ENCODE results near the gene ZNF639.
A peak's percentile ranks its signal among the peaks of the same experiment; 100 is the strongest.
"Not testable (repeated sequence)": the region's sequence is repeated elsewhere in the genome, so short reads cannot be mapped to it uniquely, and the experiment has no call there.

Gene ZNF639

GRCh38 chr3:179322286-179323196, at the start of gene ZNF639:
Gene ZNF639 (plus strand): TSS chr3:179323031. CDS start chr3:179328294, 5,263 bp downstream.
- H3K27ac ChIP-seq (ENCODE audit: low read length) = peak within 1 kb of the TSS; percentile 48; the same call in 1 of the 2 replicates
- H3K9me3 ChIP-seq (replicated peaks; ENCODE audit: insufficient read depth, low read length) = no peaks in the 10 kb centered on the region
- H3K27me3 ChIP-seq (replicated peaks; ENCODE audit: insufficient read depth, low read length) = peaks cover 38% of the 10 kb centered on the region
- H3K4me2 ChIP-seq (ENCODE audit: low read depth, low read length) = peak within 1 kb of the TSS; percentile 97
- H3F3A ChIP-seq (ENCODE audit: insufficient read depth, low read length) = peaks cover 16% of the 10 kb centered on the region
- H4K20me1 ChIP-seq (ENCODE audit: insufficient read depth, low read length) = no peaks in the 10 kb centered on the region
- H3K79me2 ChIP-seq (ENCODE audit: low read length) = peaks cover 38% of the 10 kb centered on the region
- peak within 1 kb of the TSS; percentile 83 for H3K9ac ChIP-seq (ENCODE audit: low read length)
- peaks cover 24% of the 10 kb centered on the region for H3K4me1 ChIP-seq (ENCODE audit: low read length)
- TF ChIP-seq EZH2phosphoT487 (IDR thresholded peaks at IDR 0.05; ENCODE audit: low read length) (no peak), CTCF (IDR thresholded peaks at IDR 0.05; ENCODE audit: low read length) (peak; percentile 75), EZH2 (optimal IDR thresholded peaks at IDR 0.05; ENCODE audit: low read depth, low read length) (no peak)
- peak within 1 kb of the TSS; percentile 93 for H2AFZ ChIP-seq (ENCODE audit: low read length)
- DNase-seq = peak; percentile 91
- H3K4me3 ChIP-seq (ENCODE audit: low read length) = peak within 1 kb of the TSS; percentile 82
- no peaks in the 10 kb centered on the region for H3K9me2 ChIP-seq (replicated peaks; ENCODE audit: insufficient read depth, low read length)
- H3K36me3 ChIP-seq (replicated peaks; ENCODE audit: insufficient read depth, low read length) = 0 out of 2 replicates have a peak, but pooled peaks cover 4% of the 10 kb centered on the region

- H3K4me1 ChIP-seq (ENCODE audit: low read length); H3K4me2 ChIP-seq (ENCODE audit: low read depth, low read length); H4K20me1 ChIP-seq (ENCODE audit: insufficient read depth, low read length): not testable (repeated sequence)
Measured at GRCh38 chr3:179274434-179274833, 48.4 kb upstream of the ZNF639 start.

GRCh38 chr3:179276001-179276400, 46.8 kb upstream of the ZNF639 start:
- H3K4me3 ChIP-seq (ENCODE audit: low read length) = no peak overlapping the region
- TF ChIP-seq EZH2phosphoT487 (IDR thresholded peaks at IDR 0.05; ENCODE audit: low read length) = no peak
- no peak for TF ChIP-seq EZH2 (optimal IDR thresholded peaks at IDR 0.05; ENCODE audit: low read depth, low read length)
- TF ChIP-seq CTCF (IDR thresholded peaks at IDR 0.05; ENCODE audit: low read length) = no peak
- H3K9ac ChIP-seq (ENCODE audit: low read length) = no peak overlapping the region
- no peaks in the 10 kb centered on the region for H3K79me2 ChIP-seq (ENCODE audit: low read length)
- no peak overlapping the region for H3K4me2 ChIP-seq (ENCODE audit: low read depth, low read length)
- DNase-seq = no peak
- no peaks in the 10 kb centered on the region for H3K36me3 ChIP-seq (replicated peaks; ENCODE audit: insufficient read depth, low read length)
- H3K9me2 ChIP-seq (replicated peaks; ENCODE audit: insufficient read depth, low read length) = no peaks in the 10 kb centered on the region
- H3K27me3 ChIP-seq (replicated peaks; ENCODE audit: insufficient read depth, low read length) = no peaks in the 10 kb centered on the region
- no peak overlapping the region for H2AFZ ChIP-seq (ENCODE audit: low read length)
- H3F3A ChIP-seq (ENCODE audit: insufficient read depth, low read length) = no peaks in the 10 kb centered on the region
- H3K9me3 ChIP-seq (replicated peaks; ENCODE audit: insufficient read depth, low read length) = no peaks in the 10 kb centered on the region
- H3K4me1 ChIP-seq (ENCODE audit: low read length) = no peaks in the 10 kb centered on the region
- H3K27ac ChIP-seq (ENCODE audit: low read length) = no peak overlapping the region
- H4K20me1 ChIP-seq (ENCODE audit: insufficient read depth, low read length) = no peaks in the 10 kb centered on the region

More at GRCh38 chr3:179274434-179274833, 48.4 kb upstream of the ZNF639 start:
- H3K9me3 ChIP-seq (replicated peaks; ENCODE audit: insufficient read depth, low read length); H3K79me2 ChIP-seq (ENCODE audit: low read length); H3K27me3 ChIP-seq (replicated peaks; ENCODE audit: insufficient read depth, low read length); H3K9ac ChIP-seq (ENCODE audit: low read length); DNase-seq; H2AFZ ChIP-seq (ENCODE audit: low read length); H3F3A ChIP-seq (ENCODE audit: insufficient read depth, low read length); H3K4me3 ChIP-seq (ENCODE audit: low read length); H3K27ac ChIP-seq (ENCODE audit: low read length); H3K9me2 ChIP-seq (replicated peaks; ENCODE audit: insufficient read depth, low read length); H3K36me3 ChIP-seq (replicated peaks; ENCODE audit: insufficient read depth, low read length): not testable (repeated sequence)

- H3K9ac ChIP-seq (ENCODE audit: low read length) = no peak overlapping the region
- no peaks in the 10 kb centered on the region for H3K79me2 ChIP-seq (ENCODE audit: low read length)
- H3K9me3 ChIP-seq (replicated peaks; ENCODE audit: insufficient read depth, low read length) = no peaks in the 10 kb centered on the region
- no peaks in the 10 kb centered on the region for H3K9me2 ChIP-seq (replicated peaks; ENCODE audit: insufficient read depth, low read length)
- H3K4me1 ChIP-seq (ENCODE audit: low read length) = no peaks in the 10 kb centered on the region
- H3F3A ChIP-seq (ENCODE audit: insufficient read depth, low read length) = no peaks in the 10 kb centered on the region
- DNase-seq = no peak
- H3K4me2 ChIP-seq (ENCODE audit: low read depth, low read length) = no peak overlapping the region
- no peak overlapping the region for H3K27ac ChIP-seq (ENCODE audit: low read length)
- no peaks in the 10 kb centered on the region for H3K36me3 ChIP-seq (replicated peaks; ENCODE audit: insufficient read depth, low read length)
- H3K4me3 ChIP-seq (ENCODE audit: low read length) = no peak overlapping the region
- H3K27me3 ChIP-seq (replicated peaks; ENCODE audit: insufficient read depth, low read length) = no peaks in the 10 kb centered on the region
- H2AFZ ChIP-seq (ENCODE audit: low read length) = no peak overlapping the region
- H4K20me1 ChIP-seq (ENCODE audit: insufficient read depth, low read length) = no peaks in the 10 kb centered on the region
- no peak for TF ChIP-seq EZH2phosphoT487 (IDR thresholded peaks at IDR 0.05; ENCODE audit: low read length)
- no peak for TF ChIP-seq CTCF (IDR thresholded peaks at IDR 0.05; ENCODE audit: low read length)
- no peak for TF ChIP-seq EZH2 (optimal IDR thresholded peaks at IDR 0.05; ENCODE audit: low read depth, low read length)
Measured at GRCh38 chr3:179276743-179277142, 46.1 kb upstream of the ZNF639 start.

Measured in MM.1S (cell line).